ENCODE results near the gene ARHGAP31. TPM values are rescaled to one million over a fixed set of nuclear protein-coding genes. Genes with fewer than 3 reads are reported as not detected.

The ARHGAP31 gene
- total RNA-seq, 4 donors from 2014 or later = 20.3 to 38.8 (median 28.8) TPM

GRCh38 chr3:119259821-119260220, 34.4 kb upstream of the ARHGAP31 start:
- no peak for TF ChIP-seq CTCF (IDR thresholded peaks at IDR 0.05; ENCODE audit: low read depth)

GRCh38 chr3:119261055-119261454, 33.1 kb upstream of the ARHGAP31 start:
- TF ChIP-seq CTCF (IDR thresholded peaks at IDR 0.05; ENCODE audit: low read depth) = no peak

GRCh38 chr3:119276680-119277079, 17.5 kb upstream of the ARHGAP31 start:
- no peak for TF ChIP-seq CTCF (IDR thresholded peaks at IDR 0.05; ENCODE audit: low read depth)

- TF ChIP-seq CTCF (IDR thresholded peaks at IDR 0.05; ENCODE audit: low read depth) = no peak
These were observed 15.1 kb upstream of the ARHGAP31 start for GRCh38 chr3:119279101-119279554.

- TF ChIP-seq CTCF (IDR thresholded peaks at IDR 0.05; ENCODE audit: low read depth) = no peak
These were observed 14.5 kb upstream of the ARHGAP31 start for GRCh38 chr3:119279584-119280243.

- TF ChIP-seq CTCF (IDR thresholded peaks at IDR 0.05; ENCODE audit: low read depth) = no peak
These were observed 5.3 kb upstream of the ARHGAP31 start for GRCh38 chr3:119288669-119289403.

GRCh38 chr3:119289404-119289770, 4.8 kb upstream of the ARHGAP31 start:
- TF ChIP-seq CTCF (IDR thresholded peaks at IDR 0.05; ENCODE audit: low read depth) = no peak

Data from subcutaneous adipose tissue (tissue), 4 donors.